Chondrocyte (in vitro differentiated cells): Measurements from ENCODE around the gene EVI5. TPM values are rescaled to one million over a fixed set of nuclear protein-coding genes. Genes with fewer than 3 reads are reported as not detected.
A peak's percentile ranks its signal among the peaks of the same experiment; 100 is the strongest.

Experiments used
- DNase-seq: peaks from one replicate; pipeline ENCODE4 v3.0.0; 2021; ENCODE audit warnings: mixed read lengths, low spot score
- H3K27ac Mint-ChIP-seq: one replicate; pipeline ENCODE4 v1.8.0; 2021; ENCODE audit warnings: mild to moderate bottlenecking, moderate library complexity, mixed read lengths; ENCODE audit not compliant: unreplicated experiment
- H3K27me3 Mint-ChIP-seq: 2 replicates; pipeline ENCODE4 v1.8.0; 2021; ENCODE audit warnings: low read depth, mixed read lengths
- H3K36me3 Mint-ChIP-seq: 2 replicates; pipeline ENCODE4 v1.8.0; 2021; ENCODE audit warnings: low read depth, mixed read lengths
- H3K4me1 Mint-ChIP-seq: 2 replicates; pipeline ENCODE4 v1.8.0; 2021; ENCODE audit warnings: low read depth, mild to moderate bottlenecking, mixed read lengths
- H3K4me3 Mint-ChIP-seq: one replicate; pipeline ENCODE4 v1.8.0; 2021; ENCODE audit warnings: mild to moderate bottlenecking, moderate library complexity, mixed read lengths; ENCODE audit not compliant: unreplicated experiment
- H3K9me3 Mint-ChIP-seq: 2 replicates; pipeline ENCODE4 v1.8.0; 2021; ENCODE audit warnings: low read depth, mixed read lengths
- CTCF ChIP-seq: fragments of 200-600 bp; sonication (generic); IDR thresholded peaks from 2 replicates; pipeline ENCODE4 v1.5.0; 2021; ENCODE audit warnings: antibody characterized with exemption, mild to moderate bottlenecking, moderate library complexity
- total RNA-seq: library from RNA; stranded (reverse); gene quantifications from 3 replicates; pipeline ENCODE4 v1.2.1, GENCODE V29; 2021

The EVI5 gene
- total RNA-seq, 1 donor from 2014 or later = 66.8 TPM

GRCh38 chr1:92756537-92756936 is 28.4 kb downstream of the EVI5 start:
- H3K27me3 Mint-ChIP-seq = no peaks in the 10 kb centered on the region

GRCh38 chr1:92755541-92756461 is 29.1 kb downstream of the EVI5 start:
- no peak for DNase-seq
- no peaks in the 10 kb centered on the region for H3K36me3 Mint-ChIP-seq
- H3K27me3 Mint-ChIP-seq = no peaks in the 10 kb centered on the region
- H3K27ac Mint-ChIP-seq = no peak overlapping the region
- no peak overlapping the region for H3K4me3 Mint-ChIP-seq
- TF ChIP-seq CTCF = no peak
- peaks cover 41% of the 10 kb centered on the region for H3K4me1 Mint-ChIP-seq
- peaks cover 3% of the 10 kb centered on the region for H3K9me3 Mint-ChIP-seq

More at GRCh38 chr1:92756537-92756936, 28.4 kb downstream of the EVI5 start:
- no peak for DNase-seq
- TF ChIP-seq CTCF = no peak
- Mint-ChIP-seq H3K4me1 (peaks cover 41% of the 10 kb centered on the region), H3K36me3 (no peaks in the 10 kb centered on the region), H3K4me3 (no peak overlapping the region), H3K9me3 (peaks cover 3% of the 10 kb centered on the region), H3K27ac (no peak overlapping the region)

DNA sequence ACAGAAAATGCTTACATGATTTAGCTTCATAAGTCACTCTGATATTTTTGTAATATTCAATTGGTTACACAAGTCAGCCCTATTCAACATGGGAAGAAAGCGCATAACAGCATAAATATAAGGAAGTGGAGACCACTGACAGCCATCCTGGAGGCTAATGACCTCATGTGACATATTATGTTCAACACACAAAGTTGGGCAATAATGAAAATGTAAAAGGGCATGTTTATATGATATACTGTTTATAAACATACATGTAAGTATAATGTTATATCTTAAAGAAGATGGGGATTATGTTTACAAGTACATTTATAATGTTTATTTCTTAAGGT is 30.2 kb downstream of the EVI5 start:
- DNase-seq = no peak
- Mint-ChIP-seq H3K27me3 (no peaks in the 10 kb centered on the region), H3K27ac (no peak overlapping the region), H3K4me1 (peaks cover 40% of the 10 kb centered on the region), H3K36me3 (no peaks in the 10 kb centered on the region), H3K4me3 (no peak overlapping the region), H3K9me3 (peaks cover 3% of the 10 kb centered on the region)
- TF ChIP-seq CTCF = no peak

DNA sequence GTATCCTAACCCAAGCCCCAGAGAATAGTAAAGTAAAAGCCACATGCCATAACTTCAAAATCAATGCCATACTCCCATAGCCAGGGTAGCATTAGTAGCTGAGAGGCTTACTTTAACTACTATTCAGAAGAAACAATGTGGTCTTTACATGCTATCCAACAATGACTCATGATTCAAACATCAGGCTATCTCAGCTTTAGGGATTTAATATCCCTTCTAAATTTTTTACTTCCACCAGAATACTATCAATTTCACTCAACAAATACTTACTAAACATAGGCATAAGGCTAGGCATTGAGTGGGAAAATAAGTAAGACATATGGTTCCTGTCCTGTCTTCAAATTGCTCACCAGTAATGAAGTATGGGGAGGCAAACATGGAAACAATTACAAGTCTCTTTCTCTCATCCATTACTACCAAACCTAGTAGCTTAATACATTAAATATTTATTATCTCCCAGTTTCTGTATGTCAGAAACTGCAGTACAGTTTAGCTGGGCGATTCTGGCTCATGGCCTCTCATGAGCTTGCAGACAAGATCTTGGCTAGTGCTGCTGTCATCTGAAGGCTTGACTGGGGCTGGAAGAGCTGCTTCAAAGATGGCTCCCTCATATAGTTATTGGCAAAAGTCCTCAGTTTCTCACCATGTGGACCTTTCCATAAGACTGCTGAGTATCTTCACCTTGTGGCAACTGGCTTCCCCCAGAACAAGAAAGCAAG is 30.7 kb downstream of the EVI5 start:
- no peak overlapping the region for H3K4me3 Mint-ChIP-seq
- no peak for DNase-seq
- H3K4me1 Mint-ChIP-seq = peaks cover 34% of the 10 kb centered on the region
- no peak for TF ChIP-seq CTCF
- no peaks in the 10 kb centered on the region for H3K27me3 Mint-ChIP-seq
- H3K36me3 Mint-ChIP-seq = no peaks in the 10 kb centered on the region
- H3K9me3 Mint-ChIP-seq = peaks cover 3% of the 10 kb centered on the region
- peak overlapping the region; percentile 74 for H3K27ac Mint-ChIP-seq

DNA sequence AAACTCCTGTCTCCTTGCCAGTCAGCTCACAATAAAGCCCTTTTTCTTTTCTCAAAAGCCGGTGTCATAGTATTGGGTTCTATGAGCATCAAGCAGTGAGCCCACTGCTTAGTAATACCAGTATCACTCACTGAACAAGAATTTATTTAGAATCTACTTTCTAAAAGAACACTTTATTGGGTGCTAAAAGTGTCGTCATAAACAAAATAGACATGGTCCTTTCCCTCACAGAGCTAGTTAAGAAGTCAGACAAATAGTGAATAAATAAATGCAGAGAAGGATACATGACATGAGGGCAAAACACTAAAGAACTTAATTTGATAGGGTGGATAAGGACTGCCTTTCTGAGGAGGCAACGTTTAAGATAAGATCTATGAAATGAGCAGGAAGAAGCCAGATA is 32.2 kb downstream of the EVI5 start:
- H3K4me1 Mint-ChIP-seq = peaks cover 32% of the 10 kb centered on the region
- no peak overlapping the region for H3K4me3 Mint-ChIP-seq
- DNase-seq = no peak
- no peak for TF ChIP-seq CTCF
- peak overlapping the region; percentile 49 for H3K27ac Mint-ChIP-seq
- peaks cover 3% of the 10 kb centered on the region for H3K9me3 Mint-ChIP-seq
- no peaks in the 10 kb centered on the region for H3K36me3 Mint-ChIP-seq
- H3K27me3 Mint-ChIP-seq = no peaks in the 10 kb centered on the region
